ENCODE data around the gene TNXB.
"Not testable (repeated sequence)": the region's sequence is repeated elsewhere in the genome, so short reads cannot be mapped to it uniquely, and the experiment has no call there.

The TNXB gene

DNA sequence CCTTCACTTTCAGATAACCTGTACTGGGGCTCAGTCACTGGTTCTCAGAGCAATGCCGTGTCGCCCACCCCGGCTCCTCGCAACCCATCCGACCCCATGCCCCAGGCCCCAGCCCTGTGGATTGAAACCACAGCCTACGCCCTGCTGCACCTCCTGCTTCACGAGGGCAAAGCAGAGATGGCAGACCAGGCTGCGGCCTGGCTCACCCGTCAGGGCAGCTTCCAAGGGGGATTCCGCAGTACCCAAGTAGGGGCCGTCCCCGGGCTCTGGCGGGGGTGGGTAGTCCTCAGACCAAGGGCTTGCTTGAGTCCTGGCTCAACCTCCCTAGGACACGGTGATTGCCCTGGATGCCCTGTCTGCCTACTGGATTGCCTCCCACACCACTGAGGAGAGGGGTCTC, 79.6 kb downstream of the TNXB start:
- H3K4me3 ChIP-seq (ENCODE audit: low read depth, low read length, poor library complexity, severe bottlenecking); H3K9me2 ChIP-seq (ENCODE audit: low read depth, low read length); H3K4me1 ChIP-seq (ENCODE audit: insufficient read depth, low read length, severe bottlenecking); H3K27ac ChIP-seq (ENCODE audit: low read depth, low read length, poor library complexity, severe bottlenecking); H4K20me1 ChIP-seq (ENCODE audit: insufficient read depth, low read length); H3K9ac ChIP-seq (ENCODE audit: low read length); H3K27me3 ChIP-seq (ENCODE audit: insufficient read depth, low read length); H3K36me3 ChIP-seq (ENCODE audit: insufficient read depth, low read length); H3K79me2 ChIP-seq (ENCODE audit: insufficient read depth, low read length); H3K9me3 ChIP-seq (ENCODE audit: low read length); H3K4me2 ChIP-seq (ENCODE audit: low read length); H3F3A ChIP-seq (ENCODE audit: insufficient read depth, low read length); H2AFZ ChIP-seq (ENCODE audit: low read length): not testable (repeated sequence)

DNA sequence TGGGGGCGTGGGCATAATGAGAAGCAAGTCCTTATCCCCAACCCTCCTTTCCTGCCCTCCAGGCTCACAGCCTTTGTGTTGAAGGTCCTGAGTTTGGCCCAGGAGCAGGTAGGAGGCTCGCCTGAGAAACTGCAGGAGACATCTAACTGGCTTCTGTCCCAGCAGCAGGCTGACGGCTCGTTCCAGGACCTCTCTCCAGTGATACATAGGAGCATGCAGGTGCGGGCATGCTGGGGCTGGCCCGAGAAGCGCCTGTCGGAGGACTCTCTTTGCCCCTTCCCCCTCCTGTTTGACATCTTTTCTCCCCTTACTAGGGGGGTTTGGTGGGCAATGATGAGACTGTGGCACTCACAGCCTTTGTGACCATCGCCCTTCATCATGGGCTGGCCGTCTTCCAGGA, 80.5 kb downstream of the TNXB start:
- not testable (repeated sequence) for H3K9me2 ChIP-seq (ENCODE audit: low read depth, low read length); H3F3A ChIP-seq (ENCODE audit: insufficient read depth, low read length); H3K27ac ChIP-seq (ENCODE audit: low read depth, low read length, poor library complexity, severe bottlenecking)

DNA sequence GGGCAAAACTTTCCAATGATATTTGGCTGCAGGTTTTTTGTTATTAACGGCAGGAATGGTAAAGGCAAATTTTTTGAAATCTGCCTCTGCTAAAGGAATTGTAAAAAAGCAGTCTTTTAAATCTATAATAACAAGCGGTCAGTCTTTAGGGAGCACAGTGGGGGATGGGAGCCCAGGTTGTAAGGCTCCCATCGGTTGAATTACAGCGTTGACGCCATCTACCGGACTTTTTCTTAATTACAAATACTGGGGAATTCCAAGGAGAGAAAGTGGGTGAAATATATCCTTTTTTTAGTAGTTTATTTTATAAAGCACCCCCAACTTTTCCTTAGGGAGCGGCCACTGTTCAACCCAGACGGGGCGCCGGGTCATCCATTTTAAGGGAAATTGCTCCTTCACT, 87.0 kb downstream of the TNXB start:
- not testable (repeated sequence) for H3K27ac ChIP-seq (ENCODE audit: low read depth, low read length, poor library complexity, severe bottlenecking); H3K9me3 ChIP-seq (ENCODE audit: low read length); H3K9ac ChIP-seq (ENCODE audit: low read length); H4K20me1 ChIP-seq (ENCODE audit: insufficient read depth, low read length); H3K36me3 ChIP-seq (ENCODE audit: insufficient read depth, low read length); H3K4me1 ChIP-seq (ENCODE audit: insufficient read depth, low read length, severe bottlenecking); H2AFZ ChIP-seq (ENCODE audit: low read length); H3K27me3 ChIP-seq (ENCODE audit: insufficient read depth, low read length); H3K9me2 ChIP-seq (ENCODE audit: low read depth, low read length); H3K4me3 ChIP-seq (ENCODE audit: low read depth, low read length, poor library complexity, severe bottlenecking); H3K79me2 ChIP-seq (ENCODE audit: insufficient read depth, low read length); H3F3A ChIP-seq (ENCODE audit: insufficient read depth, low read length); H3K4me2 ChIP-seq (ENCODE audit: low read length)

More for the DNA sequence above, 80.5 kb downstream of the TNXB start:
- H3K4me1 ChIP-seq (ENCODE audit: insufficient read depth, low read length, severe bottlenecking); H3K9ac ChIP-seq (ENCODE audit: low read length); H3K36me3 ChIP-seq (ENCODE audit: insufficient read depth, low read length); H3K9me3 ChIP-seq (ENCODE audit: low read length); H3K27me3 ChIP-seq (ENCODE audit: insufficient read depth, low read length); H3K4me2 ChIP-seq (ENCODE audit: low read length); H2AFZ ChIP-seq (ENCODE audit: low read length); H3K4me3 ChIP-seq (ENCODE audit: low read depth, low read length, poor library complexity, severe bottlenecking); H4K20me1 ChIP-seq (ENCODE audit: insufficient read depth, low read length); H3K79me2 ChIP-seq (ENCODE audit: insufficient read depth, low read length): not testable (repeated sequence)

DNA sequence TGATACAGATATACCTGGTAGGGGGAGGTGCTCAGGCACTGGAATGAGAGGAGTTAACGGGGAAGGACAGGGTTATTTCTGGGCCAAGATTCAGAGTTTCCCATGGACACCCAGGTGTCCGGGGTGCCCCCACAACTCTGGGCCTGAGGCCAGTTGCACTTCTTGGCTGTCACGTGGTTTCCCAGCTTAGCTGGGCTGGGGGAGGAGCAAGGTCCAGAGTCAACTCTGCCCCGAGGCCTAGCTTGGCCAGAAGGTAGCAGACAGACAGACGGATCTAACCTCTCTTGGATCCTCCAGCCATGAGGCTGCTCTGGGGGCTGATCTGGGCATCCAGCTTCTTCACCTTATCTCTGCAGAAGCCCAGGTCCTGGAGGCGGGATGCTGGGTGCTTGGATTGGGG, 94.6 kb downstream of the TNXB start, which contains the start of gene C4B:
C4B (plus strand) TSS at position 249 of the 400 bp plus-strand sequence; CDS start at position 300, 51 bp downstream.
- H3F3A ChIP-seq (ENCODE audit: insufficient read depth, low read length); H3K4me1 ChIP-seq (ENCODE audit: insufficient read depth, low read length, severe bottlenecking); H3K4me2 ChIP-seq (ENCODE audit: low read length); H4K20me1 ChIP-seq (ENCODE audit: insufficient read depth, low read length); H3K9ac ChIP-seq (ENCODE audit: low read length); H3K27me3 ChIP-seq (ENCODE audit: insufficient read depth, low read length); H3K4me3 ChIP-seq (ENCODE audit: low read depth, low read length, poor library complexity, severe bottlenecking); H3K79me2 ChIP-seq (ENCODE audit: insufficient read depth, low read length); H3K36me3 ChIP-seq (ENCODE audit: insufficient read depth, low read length); H3K27ac ChIP-seq (ENCODE audit: low read depth, low read length, poor library complexity, severe bottlenecking); H3K9me2 ChIP-seq (ENCODE audit: low read depth, low read length); H3K9me3 ChIP-seq (ENCODE audit: low read length); H2AFZ ChIP-seq (ENCODE audit: low read length): not testable (repeated sequence)

DNA sequence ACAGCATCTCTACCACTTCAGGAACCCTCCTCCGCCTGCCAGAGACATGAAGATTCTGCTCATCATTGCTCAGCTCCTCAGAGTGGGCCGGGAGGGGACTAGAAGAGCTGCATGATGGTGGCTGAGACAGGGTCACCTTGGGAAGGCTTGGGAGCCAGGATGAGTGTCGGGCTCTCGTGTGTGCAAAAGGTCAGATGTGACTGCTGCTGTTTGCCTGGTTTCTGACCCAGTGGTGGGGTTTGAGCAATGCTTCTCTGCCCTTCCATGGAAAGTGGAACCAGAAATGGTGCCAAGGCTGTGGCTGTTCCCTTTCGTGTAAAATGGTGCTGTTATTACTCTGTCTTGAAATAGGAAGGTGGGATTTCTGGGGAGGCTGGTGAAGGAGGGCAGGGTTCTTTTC, 95.4 kb downstream of the TNXB start:
- not testable (repeated sequence) for H3K4me1 ChIP-seq (ENCODE audit: insufficient read depth, low read length, severe bottlenecking); H3K36me3 ChIP-seq (ENCODE audit: insufficient read depth, low read length); H3K9me3 ChIP-seq (ENCODE audit: low read length); H3K27ac ChIP-seq (ENCODE audit: low read depth, low read length, poor library complexity, severe bottlenecking); H3F3A ChIP-seq (ENCODE audit: insufficient read depth, low read length); H3K9me2 ChIP-seq (ENCODE audit: low read depth, low read length); H2AFZ ChIP-seq (ENCODE audit: low read length); H4K20me1 ChIP-seq (ENCODE audit: insufficient read depth, low read length); H3K27me3 ChIP-seq (ENCODE audit: insufficient read depth, low read length); H3K9ac ChIP-seq (ENCODE audit: low read length); H3K4me2 ChIP-seq (ENCODE audit: low read length); H3K79me2 ChIP-seq (ENCODE audit: insufficient read depth, low read length); H3K4me3 ChIP-seq (ENCODE audit: low read depth, low read length, poor library complexity, severe bottlenecking)

DNA sequence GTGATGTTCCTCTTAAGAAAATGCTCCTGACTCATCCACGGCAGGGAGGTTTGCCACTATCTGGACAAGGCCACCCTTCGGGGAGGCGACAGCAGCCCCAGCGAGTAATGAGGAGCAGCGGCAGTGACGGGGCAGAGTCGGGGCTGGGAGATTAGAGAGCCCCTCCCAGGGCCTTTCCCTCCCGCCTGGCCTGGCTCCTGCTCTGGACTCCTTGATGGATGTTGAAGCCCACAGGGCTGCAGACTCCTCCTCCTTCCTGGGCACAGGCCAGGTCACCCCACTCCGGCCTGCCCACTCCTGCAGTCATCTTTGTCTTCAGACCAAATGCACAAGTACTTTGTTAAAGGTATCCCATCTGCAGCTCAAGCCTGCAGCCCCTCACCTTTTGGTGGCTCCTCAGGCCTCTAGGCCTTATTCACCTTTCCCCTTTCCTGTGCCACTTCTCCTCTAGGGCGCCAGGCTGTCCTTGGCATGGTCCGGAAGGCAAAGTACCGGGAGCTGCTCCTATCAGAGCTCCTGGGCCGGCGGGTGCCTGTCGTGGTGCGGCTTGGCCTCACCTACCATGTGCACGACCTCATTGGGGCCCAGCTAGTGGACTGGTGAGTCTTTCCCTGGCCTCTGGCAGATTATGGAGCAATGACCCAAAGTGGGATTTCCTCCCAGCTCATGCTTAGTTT, 96.1 kb downstream of the TNXB start:
- not testable (repeated sequence) for H4K20me1 ChIP-seq (ENCODE audit: insufficient read depth, low read length); H2AFZ ChIP-seq (ENCODE audit: low read length); H3K4me2 ChIP-seq (ENCODE audit: low read length); H3K27me3 ChIP-seq (ENCODE audit: insufficient read depth, low read length); H3K27ac ChIP-seq (ENCODE audit: low read depth, low read length, poor library complexity, severe bottlenecking); H3K9ac ChIP-seq (ENCODE audit: low read length); H3K4me1 ChIP-seq (ENCODE audit: insufficient read depth, low read length, severe bottlenecking); H3F3A ChIP-seq (ENCODE audit: insufficient read depth, low read length); H3K4me3 ChIP-seq (ENCODE audit: low read depth, low read length, poor library complexity, severe bottlenecking); H3K79me2 ChIP-seq (ENCODE audit: insufficient read depth, low read length); H3K9me3 ChIP-seq (ENCODE audit: low read length); H3K36me3 ChIP-seq (ENCODE audit: insufficient read depth, low read length); H3K9me2 ChIP-seq (ENCODE audit: low read depth, low read length)

DNA sequence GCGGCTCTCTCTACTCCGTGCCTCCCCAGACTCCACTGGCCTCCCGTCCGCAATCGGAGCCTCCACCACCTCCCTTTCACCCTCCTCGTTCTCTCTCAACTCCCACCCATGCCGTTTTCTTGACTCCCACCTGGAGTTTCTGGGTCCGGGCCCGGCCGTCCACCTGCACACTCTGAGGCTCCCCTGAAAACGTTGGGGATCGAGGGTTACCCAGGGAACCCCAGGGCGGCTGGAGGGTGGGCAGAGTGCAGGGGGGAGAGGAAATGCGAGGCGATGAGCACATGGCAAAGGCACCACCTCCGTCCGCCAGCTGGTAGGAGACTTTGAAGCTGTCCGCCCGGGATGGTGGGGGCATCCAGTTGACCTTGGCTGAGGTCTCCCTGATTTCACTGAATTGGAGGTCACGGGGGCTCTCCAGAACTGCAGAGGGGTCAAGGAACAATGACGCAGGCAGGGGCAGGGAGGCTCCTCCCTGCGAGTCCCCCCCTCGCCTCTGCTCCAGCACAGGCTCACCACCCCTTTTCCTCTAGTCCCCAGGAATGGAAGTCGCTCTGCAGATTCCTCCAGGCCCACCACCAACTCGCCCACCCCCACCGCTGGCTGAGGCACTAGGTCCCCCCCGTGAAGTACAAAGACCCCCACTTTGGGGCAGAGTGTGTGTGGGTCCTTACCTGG, 98.1 kb downstream of the TNXB start:
- H3K4me3 ChIP-seq (ENCODE audit: low read depth, low read length, poor library complexity, severe bottlenecking); H3K9me3 ChIP-seq (ENCODE audit: low read length); H3K36me3 ChIP-seq (ENCODE audit: insufficient read depth, low read length); H4K20me1 ChIP-seq (ENCODE audit: insufficient read depth, low read length); H3K9me2 ChIP-seq (ENCODE audit: low read depth, low read length); H3K4me1 ChIP-seq (ENCODE audit: insufficient read depth, low read length, severe bottlenecking); H3K4me2 ChIP-seq (ENCODE audit: low read length); H3F3A ChIP-seq (ENCODE audit: insufficient read depth, low read length); H2AFZ ChIP-seq (ENCODE audit: low read length); H3K9ac ChIP-seq (ENCODE audit: low read length); H3K27me3 ChIP-seq (ENCODE audit: insufficient read depth, low read length); H3K27ac ChIP-seq (ENCODE audit: low read depth, low read length, poor library complexity, severe bottlenecking); H3K79me2 ChIP-seq (ENCODE audit: insufficient read depth, low read length): not testable (repeated sequence)
